ENCODE measurements around the gene PLCB1.
A peak's percentile ranks its signal among the peaks of the same experiment; 100 is the strongest.

Gene PLCB1

DNA sequence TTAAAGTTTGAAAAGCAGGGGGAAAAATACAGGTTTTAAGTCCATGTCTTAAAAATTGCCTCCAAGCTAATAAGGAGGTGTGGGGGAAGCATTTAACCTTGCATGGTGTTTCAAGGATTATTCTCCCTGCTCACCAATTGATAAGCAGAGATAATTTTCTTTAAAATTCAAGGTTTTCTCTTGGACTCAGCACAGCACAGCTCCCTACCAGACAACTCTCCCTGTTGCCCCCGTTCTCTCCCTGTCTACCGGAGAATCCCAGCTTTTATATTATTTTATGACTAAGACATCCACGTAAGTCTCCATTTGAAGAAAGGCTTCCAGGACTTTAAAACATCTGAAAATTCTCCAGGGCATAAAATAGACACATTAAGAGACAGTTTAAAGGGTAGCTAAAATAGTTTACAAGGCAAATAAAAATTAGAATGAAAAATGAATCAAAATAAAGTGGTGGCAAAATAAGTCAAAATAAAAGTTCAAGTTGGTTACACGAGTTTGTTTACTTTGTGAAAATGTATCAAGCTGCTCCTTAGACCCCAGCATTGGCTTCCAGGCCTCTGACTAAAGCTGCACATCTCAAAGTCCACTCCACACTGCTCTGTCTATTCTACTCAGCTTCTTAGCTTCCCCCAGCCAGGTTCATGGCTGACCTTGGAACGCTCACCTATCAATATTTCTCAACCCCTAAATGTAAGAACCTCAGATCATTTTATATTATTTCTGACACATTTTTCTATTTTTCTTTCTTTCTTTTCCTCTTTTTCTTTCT lies 748.2 kb downstream of the PLCB1 start:
- no peak for DNase-seq (ENCODE audit: low spot score)

DNA sequence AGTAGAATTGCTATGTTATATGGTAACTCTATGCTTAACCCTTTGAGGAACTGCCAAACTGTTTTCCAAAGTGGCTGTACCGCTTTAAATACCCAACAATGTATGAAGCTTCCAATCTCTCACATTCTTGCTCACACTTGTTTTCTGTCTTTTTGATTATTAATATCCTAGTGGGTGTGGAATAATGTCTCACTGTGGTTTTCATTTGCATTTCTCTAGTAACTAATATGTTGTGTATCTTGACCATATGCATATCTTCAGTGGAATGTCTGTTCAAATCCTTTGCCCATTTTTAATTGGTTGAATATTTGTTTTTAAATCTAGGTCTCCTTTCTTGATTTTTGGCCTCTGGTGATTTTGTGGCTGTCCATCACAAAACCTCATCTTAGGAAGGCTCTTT lies 759.0 kb downstream of the PLCB1 start:
- DNase-seq (ENCODE audit: low spot score) = no peak

DNA sequence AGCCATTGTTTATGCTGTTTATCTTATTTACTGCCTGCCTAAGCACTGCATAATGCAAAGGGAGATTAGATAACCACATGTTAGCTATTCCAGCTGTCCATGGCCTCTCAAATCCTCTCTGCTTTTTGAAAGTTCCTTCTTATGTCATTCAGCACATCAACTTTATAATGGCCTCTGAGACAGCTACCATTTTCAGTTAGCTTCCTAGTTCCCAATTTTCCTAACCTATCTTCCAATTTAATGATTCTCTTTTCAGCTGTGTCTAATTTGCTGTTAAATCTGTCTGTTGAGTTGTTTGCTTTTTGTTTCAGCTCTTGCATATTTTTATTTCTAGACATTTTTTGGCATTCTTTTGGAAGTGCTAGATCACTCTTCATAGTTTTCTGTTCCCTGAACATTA lies 763.4 kb downstream of the PLCB1 start:
- DNase-seq (ENCODE audit: low spot score) = no peak

DNA sequence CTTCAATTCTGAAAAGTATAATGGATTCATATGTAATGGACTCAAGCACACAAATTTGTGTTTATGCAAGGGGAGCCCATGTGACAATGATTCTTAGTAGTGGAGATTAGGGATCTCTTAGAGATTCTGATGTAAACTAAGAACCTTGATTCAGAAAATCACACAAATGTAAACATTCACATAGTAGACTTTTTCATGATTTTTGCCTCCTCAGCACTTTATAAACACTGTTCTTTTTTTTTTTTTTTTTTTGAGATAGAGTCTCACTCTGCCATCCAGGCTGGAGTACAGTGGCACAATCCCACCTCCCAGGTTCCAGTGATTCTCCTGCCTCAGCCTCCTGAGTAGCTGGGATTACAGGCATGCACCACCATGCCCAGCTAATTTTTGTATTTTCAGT lies 766.8 kb downstream of the PLCB1 start:
- no peak for DNase-seq (ENCODE audit: low spot score)

DNA sequence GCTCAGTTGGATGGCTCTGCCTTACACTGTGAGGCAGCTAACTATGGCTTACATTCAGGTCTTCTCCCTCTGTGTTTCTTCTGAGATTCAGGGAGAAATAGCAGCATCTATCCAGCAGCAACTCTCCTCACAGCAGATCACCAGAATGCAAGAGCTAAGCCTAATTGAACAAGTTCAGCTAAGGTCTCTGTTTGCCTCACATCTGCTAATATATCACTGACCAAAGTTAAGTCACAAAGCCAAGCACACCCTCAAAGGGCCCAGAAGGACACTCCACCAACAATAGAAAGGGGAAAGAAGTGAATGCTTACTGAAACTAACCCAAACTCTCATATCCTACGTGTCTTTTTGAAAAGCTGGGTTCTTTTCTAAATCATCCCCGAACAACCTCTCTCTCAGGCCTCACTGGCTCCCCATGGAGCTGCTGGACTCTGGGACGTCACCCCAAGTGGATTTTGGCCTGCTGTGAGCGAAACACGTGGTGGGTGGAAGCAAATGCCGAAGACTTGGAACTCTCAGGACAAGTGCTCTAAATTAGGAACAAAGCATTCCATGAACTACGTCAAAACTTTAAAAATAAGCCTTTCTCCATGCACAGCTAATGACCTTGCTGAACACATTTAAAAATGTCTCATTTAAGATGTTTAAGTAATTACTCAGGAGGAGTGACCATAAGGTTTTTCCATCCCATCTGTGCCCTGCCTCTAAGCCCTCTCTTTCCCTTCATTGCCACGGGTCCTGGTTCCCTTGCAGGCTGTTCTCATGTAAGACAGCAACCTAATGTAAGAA lies 769.4 kb downstream of the PLCB1 start:
- peak; percentile 51 for DNase-seq (ENCODE audit: low spot score)

DNA sequence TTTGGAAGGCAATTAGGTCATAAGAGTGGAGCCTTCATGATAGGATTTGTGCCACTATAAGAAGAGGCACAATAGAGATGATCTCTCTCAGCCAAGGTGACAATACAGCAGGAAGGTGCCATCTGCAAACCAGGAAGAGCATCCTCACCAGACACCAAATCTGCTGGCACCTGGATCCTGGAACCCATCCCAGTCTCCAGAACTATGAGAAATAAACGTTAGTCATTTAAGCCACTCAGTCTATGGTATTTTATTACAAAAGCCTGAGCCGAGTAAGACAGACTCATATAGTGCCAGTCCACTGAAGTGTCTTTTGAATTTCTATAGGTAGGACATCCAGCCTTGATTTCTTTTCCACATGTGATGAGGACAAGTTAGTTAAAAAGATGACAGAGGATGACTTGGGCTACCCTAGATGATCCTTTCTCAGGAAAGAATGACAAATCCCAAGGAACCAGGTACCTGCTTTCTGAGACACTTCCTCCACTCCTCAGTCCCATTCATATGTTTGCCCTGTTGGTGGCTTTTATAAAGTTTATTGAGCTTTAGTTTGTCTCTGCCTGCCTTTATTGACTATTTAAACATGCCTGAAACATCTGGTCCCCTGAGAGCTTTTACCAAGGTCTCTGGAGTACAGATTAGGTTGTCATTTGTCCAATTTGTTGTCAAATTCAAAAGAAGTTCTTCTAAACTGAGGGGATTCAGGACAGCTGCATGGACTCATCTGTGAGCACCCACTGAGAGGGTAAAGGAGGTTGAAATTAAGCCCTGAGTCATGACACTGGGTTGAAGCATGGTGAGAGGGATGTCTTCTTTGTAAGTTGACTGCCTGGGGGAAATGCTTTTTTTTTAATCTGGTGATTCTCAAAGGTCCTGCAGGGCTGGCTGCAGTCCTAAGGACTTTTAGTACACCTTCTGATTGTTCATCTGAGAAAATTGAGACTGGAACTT lies 771.9 kb downstream of the PLCB1 start:
- no peak for DNase-seq (ENCODE audit: low spot score)

DNA sequence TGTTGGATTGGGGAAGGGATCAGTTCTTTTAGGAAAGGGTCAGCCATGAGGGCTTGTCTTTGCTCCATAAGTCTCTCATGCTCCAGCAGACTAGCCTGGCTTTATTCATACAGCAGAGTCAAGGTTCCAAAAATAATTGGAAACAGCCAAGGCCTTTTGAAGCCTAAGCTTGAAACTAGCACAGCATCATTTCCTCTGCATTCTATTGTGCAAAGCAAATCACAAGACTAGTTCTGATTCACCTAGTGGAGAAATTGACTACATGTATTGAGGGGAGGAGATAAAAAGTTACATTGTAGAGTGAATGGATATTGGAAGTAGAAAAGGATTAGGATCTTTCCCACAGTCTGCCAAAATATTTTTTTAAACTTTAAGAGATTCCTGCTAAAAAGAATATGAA lies 777.5 kb downstream of the PLCB1 start:
- peak; percentile 38 for DNase-seq (ENCODE audit: low spot score)

DNA sequence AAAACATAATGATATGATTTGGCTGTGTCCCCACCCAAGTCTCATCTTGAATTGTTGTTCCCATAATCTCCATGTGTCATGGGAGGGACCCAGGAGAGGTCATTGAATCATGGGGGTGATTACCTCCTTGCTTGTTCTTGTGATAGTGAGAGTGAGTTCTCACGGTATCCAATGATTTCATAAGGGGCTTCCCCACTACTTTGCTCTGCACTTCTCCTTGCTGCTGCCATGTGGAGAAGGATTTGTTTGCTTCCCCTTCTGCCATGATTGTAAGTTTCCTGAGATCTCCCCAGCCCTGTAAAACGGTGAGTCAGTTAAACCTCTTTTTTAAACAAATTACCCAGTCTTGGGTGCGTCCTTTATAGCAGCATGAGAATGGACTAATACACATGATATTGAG lies 780.0 kb downstream of the PLCB1 start:
- no peak for DNase-seq (ENCODE audit: low spot score)

DNA sequence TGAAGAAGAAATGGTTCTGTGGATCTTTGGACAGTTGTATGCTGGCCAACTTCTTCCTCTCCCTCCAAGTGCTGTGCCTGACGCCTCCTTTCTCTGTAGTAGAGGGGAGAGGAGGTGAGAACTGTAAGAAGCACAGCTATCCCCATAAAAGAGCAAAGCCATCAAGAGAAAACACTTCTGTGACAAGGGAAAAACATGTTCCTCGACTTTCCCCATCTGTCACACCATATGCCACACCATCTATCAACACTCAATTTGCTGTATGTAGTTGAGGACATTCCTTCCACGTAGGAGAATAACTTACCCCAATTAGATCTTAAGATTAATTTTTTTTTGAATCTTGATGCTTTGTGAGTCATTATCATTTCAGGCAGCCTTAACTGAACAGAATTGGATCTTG lies 780.7 kb downstream of the PLCB1 start:
- no peak for DNase-seq (ENCODE audit: low spot score)

DNA sequence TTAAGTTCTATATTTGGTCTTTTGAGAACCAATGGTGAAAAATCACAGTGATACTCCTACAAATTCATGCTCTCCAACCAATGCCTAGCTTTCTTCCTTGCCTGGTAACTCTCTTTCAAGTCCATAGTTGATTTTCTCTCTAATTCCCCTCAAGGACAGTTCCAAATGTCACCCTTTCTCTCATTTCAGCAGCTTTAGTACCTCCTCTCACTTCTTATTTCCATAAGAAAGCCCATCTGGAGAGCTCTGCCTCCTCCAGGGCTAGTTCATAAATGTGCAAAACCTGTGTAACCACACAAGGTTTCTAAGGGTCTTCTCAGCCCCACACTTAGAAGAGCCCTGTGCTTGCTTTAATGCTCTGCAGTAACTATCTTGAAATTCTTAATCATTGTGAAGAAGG lies 781.4 kb downstream of the PLCB1 start:
- no peak for DNase-seq (ENCODE audit: low spot score)

DNA sequence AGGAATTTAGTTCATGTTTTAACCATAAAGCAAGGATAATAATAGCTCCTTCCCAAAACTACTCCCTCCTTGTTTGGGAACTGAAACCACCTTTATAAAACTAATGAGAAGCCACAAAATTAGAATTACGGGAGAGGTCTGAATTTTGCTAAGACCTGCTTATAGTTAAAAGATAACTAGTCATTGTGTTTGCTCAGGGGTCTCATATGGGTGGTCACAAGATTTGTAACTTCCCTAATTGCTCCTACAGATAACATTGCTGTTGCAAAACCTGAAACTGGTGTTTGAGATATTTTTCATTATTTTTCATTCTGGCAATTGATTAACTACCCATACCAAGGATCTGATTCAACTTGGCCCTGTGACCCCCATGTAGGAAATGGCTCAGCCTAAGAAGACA lies 782.4 kb downstream of the PLCB1 start:
- DNase-seq (ENCODE audit: low spot score) = no peak

DNA sequence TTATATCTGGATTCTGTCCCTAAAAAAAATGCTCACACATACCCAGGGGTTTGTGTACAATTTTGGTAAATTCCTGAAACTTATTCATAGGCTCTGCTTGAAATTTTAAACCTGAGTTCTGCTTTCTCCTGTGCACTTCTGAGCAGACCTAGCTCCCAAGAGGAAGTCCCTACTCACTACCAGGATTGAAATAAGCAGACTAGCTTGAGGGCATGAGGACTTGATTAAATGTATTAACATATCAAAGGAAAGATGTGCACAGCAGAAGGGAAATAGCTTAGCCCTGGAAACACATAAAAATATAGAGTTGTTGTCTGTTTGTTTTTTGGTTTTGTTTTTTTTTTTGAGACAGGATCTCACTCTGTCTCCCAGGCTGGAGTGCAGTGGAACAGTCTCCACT lies 785.0 kb downstream of the PLCB1 start:
- DNase-seq (ENCODE audit: low spot score) = no peak

DNA sequence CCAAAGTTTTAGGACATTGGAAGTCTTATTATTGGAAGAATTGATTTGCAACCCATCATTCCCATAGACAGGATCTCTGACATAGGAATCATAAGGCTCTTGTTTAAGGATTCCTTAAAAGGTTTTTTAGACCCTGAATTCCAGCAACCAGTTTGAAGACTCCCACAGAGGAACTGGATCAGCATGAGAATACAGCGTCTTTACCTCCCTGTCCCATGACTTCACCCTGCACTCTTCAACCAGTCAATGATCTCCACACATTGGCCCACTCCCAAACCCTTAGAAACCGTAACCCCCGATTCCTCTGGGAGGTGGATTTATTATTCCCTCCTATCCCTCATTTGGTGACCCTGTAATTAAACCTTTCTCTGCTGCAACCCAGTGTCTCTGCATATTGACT lies 786.1 kb downstream of the PLCB1 start:
- no peak for DNase-seq (ENCODE audit: low spot score)

DNA sequence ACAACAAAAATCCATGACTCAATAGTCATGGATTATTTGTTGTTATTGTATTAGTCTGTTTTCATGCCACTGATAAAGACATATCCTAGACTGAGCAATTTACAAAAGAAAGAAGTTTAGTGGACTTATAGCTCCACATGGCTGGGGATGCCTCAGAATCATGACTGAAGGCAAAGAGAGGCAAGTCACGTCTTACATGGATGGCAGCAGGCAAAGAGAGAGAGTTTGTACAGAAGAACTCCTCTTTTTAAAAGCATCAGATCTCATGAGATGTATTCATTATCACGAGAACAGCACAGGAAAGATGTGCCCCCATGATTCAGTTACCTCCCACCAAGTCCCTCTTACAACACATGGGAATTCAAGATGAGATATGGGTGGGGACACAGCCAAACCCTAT lies 792.5 kb downstream of the PLCB1 start:
- no peak for DNase-seq (ENCODE audit: low spot score)

DNA sequence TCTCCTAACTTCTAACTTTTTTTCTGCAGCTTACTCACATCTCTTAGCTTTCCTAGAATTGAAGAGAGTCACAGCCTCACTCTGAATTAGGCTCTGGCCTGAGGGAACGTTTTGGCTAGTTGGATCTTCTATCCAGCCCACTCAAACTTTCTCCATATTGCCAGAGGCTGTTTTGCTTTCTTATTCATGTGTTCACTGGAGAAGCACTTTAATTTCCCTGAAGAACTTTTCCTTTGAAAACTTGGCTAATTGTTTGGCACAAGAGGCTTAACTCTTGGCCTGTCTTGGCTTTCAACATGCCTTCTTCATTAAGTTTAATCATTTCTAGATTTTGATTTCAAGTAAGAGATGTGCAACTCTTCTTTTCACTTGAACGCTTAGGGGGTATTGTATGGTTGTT lies 798.7 kb downstream of the PLCB1 start:
- DNase-seq (ENCODE audit: low spot score) = peak; percentile 20

DNA sequence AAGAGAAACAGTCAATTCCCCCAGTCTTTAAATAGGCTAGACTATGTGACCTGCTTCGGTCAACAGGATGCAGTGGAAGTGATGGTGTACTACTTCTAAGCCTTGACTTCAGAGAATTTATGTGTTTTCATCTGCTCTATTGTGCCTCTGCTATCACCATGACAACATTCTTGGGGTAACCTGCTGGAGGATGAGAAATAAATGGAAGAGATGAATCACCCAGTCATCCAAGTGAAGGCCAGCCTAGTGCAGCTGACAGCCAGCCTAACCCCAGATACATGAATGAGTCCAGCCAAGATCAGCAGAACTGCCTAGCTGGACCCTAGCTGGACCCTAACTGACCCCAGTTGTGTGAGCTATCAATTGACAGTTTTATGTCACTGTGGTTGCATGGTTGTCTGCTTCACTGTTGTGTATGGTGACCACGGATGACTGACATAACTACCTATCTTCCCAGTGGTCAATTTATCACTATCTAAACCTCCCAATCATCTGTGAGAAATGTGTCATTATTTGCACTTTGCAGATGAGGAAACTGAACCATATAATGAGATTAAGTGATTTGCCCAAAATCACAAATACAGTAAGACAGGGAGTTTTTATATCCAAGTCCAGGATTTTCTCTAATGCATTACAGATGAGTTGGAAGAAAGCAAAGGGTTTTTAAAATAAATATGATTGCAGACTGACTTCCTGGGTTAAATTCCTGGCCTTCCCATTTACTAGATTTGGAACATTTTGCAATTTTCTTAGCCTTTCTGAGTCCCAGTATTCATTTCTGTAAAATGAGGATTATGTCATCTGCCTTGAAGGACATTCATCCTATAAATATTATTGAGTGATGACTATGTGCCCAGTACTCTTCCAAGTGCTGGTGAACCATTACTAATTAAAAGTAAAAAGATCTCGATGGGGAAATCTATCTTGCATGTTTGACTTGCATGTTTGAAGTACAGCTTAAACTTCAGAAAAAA lies 800.4 kb downstream of the PLCB1 start:
- DNase-seq (ENCODE audit: low spot score) = peak; percentile 89

DNA sequence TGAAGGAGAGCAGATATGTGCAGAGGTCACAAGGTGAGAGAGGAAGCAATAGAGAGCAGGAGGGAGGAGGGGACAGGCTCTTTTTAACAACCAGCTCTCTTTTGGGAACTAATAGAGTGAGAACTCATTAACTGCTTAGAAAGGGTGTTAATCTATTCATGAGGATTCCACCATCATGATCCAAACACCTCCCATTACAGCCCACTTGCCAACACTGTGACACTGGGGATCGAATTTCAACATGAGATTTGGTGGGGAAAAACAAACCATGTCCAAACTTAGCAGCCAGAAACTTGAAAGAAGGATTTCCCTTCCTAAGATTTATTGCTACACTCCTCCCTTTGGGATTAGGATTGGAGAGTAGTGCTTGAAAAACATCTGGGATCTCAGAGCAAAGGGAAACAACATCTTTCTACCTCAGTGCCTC lies 801.3 kb downstream of the PLCB1 start:
- DNase-seq (ENCODE audit: low spot score) = peak; percentile 25

DNA sequence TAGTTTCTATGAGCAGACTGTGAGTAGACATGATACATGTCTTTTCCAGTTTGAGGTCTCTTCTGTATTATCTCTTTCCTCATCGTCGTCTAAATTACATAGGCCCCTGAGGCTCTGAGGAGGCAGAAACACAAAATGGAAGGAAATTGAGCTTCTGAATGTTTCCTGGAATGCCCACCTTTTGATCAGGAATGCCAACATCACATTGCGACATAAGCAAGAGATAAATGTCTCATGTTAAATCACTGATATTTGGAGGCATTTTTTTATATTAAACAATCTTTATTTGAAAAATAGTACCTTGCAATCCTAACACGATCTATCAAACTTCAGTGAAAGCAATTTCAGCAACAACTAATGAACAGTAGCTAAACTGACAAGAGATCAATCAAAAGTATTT lies 802.3 kb downstream of the PLCB1 start:
- no peak for DNase-seq (ENCODE audit: low spot score)

All from AG08395 (cell line).